GM20431 (cell line): Measurements from ENCODE around the gene GLG1.

Experiments used
- in situ Hi-C: fragments of 300-500 bp; cut with MseI, MboI; formaldehyde crosslinking; loops from one replicate; pipeline ENCODE4 v1.15.0; 2020; ENCODE audit warnings: low sequenced_read_pairs; ENCODE audit not compliant: unreplicated experiment

Gene GLG1

DNA sequence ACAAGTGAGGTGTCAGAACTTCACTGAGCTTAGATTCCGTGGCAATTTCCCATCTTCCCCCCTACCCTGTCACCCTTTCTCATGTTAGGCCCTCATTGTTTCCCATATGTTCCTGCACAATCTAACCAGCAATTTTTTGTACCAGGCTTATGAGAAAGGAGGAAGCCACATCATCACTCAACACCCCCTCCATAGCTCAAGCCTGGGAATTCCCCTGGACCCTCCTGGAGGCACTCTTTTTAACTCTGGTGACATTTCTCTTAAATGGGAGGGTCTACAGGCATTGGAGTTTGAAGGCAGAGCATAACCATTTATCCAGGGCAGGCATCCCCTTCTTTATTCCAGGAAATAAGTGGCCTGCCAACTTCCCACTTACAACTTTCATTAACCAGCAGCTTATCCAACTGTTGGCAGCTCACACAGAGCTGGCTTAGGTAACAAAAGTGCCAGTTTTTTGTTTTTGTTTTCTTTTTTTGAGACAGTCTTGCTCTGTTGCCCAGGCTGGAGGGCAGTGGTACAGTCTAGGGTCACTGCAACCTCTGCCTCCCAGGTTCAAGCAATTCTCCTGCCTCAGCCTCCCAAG lies 10.4 kb upstream of the GLG1 start:
- in situ Hi-C loops, result loop anchor here (25.0 kb wide), 1 partner anchor 305 kb away; no protein-coding TSS in a partner anchor

GRCh38 chr16:74611721-74612120 lies 4.8 kb upstream of the GLG1 start:
- in situ Hi-C loops, result loop anchor here (25.0 kb wide), 1 partner anchor 299 kb away; no protein-coding TSS in a partner anchor

DNA sequence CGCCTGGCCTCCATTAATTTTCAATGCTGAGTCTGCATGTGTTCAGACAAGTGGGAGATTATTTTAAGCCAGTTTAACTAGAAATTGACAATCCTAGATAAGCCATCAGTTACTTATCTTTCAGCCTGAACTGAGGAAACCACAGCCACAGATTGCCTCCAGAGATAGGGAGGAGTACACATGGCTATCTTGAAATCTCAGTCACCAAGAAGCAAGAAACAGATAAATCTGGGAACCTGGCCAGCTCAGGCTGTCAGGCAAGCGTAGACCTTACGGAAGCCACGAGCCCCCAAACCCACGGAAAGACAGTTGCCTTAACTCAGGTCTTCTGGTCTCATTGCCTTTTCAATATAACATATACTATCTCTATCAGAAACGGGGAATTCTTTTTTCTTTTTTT lies 2.0 kb upstream of the GLG1 start:
- in situ Hi-C loops, result loop anchor here (25.0 kb wide), 1 partner anchor 297 kb away; no protein-coding TSS in a partner anchor

DNA sequence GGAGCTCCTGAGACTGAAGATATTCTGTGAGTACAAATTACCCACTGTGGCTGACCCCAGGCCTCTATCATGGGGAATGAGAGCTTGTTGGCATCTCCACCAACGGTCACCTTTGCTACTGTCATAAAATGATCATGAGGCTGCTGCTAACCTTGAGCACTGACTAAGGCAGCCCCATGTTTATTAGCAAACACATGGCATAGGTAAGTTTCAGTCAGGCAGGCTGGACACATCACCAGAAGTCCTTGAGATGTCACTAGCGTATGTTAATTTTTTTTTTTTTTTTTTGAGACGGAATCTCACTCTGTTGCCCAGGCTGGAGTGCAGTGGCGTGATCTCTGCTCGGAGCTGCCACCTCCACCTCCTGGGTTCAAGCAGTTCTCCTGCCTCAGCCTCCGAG lies 1.5 kb upstream of the GLG1 start:
- in situ Hi-C loops, result loop anchor here (25.0 kb wide), 1 partner anchor 296 kb away; no protein-coding TSS in a partner anchor

DNA sequence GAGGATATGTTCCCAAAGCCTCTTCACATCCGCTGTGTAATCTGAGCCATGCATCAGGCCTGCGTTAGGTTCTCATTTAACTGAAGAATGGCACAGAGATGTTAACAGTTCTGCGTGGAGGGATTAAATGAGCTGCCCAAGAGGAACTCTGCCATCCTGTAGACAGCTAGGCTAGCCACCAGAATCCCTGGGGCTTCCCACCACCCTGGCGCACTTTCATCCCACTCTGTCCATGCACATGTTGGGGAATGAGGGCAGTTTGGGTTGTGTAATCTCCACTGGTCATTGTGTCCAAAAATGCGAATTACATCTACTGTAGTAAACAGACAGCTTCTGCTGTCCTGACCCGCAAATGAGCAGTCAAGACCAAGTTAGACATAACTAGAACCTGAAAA lies 1.0 kb upstream of the GLG1 start:
- in situ Hi-C loops, result loop anchor here (25.0 kb wide), 1 partner anchor 296 kb away; no protein-coding TSS in a partner anchor

- in situ Hi-C loops, result loop anchor here (25.0 kb wide), 1 partner anchor 295 kb away; no protein-coding TSS in a partner anchor
Observed at GRCh38 chr16:74607310-74607961, 522 bp upstream of the GLG1 start.

GRCh38 chr16:74605746-74606520 lies 981 bp downstream of the GLG1 start:
- in situ Hi-C loops, result loop anchor here (25.0 kb wide), 1 partner anchor 294 kb away; no protein-coding TSS in a partner anchor

DNA sequence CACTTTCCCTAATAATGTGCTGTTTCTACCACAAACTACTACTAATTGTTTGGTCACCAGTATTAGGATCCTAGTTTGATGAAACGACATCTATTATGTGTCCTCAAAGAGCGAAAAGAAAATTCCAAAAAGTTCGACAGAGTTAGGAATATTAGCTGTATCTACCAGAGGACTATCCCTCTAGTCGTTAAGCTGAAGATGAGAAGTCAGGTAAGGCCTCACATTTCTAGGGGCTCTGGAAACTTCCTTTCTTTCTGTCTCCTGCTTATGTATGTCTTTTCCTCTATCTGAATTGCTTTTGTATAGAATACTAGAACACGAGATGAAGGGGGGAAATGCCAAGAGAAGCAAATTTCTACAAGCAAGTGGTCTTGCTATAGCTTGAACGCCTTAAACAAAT lies 1.6 kb downstream of the GLG1 start:
- in situ Hi-C loops, result loop anchor here (25.0 kb wide), 1 partner anchor 293 kb away; no protein-coding TSS in a partner anchor

DNA sequence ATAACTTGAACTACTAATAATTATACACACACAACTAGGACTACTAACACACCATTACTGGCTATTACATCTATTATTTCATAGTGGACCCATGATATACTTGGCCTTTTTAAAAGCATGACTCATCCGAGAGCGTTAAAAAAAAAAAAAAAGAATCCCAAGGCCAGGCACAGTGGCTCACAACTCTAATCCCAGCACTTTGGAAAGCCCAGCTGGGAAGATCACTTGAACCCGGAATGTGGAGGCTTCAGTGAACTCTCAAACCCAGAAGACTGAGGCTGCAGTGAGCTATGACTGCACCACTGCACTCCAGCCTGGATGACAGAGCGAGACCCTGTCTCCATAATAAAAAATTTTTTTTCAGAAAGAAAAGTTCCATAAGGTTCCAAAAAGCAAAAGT lies 3.1 kb downstream of the GLG1 start:
- in situ Hi-C loops, result loop anchor here (25.0 kb wide), 1 partner anchor 292 kb away; no protein-coding TSS in a partner anchor

DNA sequence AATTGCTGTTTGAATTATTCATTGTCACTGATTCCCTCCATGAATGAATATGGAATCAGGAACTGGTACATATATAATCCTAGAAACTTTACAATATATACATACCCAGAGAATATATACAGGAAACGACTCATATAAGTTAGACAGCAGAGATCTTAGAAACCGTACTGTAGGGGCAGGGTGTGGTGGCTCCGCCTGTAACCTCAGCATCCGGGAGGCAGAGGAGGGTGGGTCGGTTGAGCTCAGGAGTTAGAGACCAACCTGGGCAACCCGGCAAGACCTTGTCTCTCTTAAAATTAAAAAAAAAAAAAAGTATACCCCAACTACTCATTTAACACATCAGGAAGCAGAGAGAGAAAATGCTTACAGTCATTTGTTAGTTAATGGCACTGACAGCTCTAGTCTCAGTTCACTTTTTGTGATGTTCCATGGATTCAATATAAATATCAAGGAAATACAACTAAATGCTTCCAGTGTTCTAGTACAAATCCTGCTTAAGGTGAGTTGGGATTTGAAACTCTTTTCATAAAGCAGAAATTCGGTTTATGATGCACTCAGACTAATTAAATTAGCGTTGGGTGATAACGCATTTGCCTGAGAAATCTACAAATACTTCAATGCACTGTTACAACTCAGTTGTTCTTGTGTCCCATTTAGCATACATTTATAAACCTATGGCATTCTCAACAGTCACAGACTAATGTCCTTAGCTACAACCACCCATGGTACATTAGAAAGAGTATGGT lies 5.6 kb downstream of the GLG1 start:
- in situ Hi-C loops, result loop anchor here (25.0 kb wide), 1 partner anchor 289 kb away; no protein-coding TSS in a partner anchor

GRCh38 chr16:74596586-74596985 lies 10.3 kb downstream of the GLG1 start:
- in situ Hi-C loops, result no loop called here

- in situ Hi-C loops, result no loop called here
Observed at GRCh38 chr16:74592847-74593246, 14.1 kb downstream of the GLG1 start.

DNA sequence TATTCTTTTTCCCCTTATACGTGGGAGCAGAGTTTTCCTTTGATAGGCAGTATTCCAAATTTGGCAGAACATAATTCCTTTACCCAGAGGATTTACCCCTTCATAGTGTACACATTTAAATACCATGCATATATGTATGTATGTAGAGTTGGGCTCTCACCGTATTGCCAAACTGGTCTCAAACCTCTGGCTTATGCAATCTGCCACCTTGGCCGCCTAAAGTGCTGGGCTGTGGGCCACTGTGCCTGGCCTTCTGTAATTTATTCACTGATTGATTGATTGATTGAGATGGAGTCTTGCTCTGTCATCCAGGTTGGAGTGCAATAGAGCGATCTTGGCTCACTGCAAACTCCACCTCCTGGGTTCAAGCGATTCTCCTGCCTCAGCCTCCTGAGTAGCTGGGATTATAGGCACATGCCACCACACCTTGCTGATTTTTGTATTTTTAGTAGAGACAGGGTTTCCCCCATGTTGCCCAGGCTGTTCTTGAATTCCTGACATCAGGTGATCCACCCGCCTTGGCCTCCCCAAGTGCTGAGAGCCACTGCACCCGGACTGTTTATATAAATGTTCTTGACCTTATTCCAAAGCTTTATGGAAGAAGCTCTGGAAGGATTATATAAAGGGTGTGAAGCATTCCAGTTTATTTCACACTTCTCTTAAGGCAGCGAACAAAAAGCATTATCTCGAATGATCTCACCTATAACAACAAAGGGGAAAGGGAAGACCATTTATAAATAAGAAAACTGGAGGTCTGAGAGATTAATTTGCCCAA lies 14.9 kb downstream of the GLG1 start:
- in situ Hi-C loops, result no loop called here

GRCh38 chr16:74586948-74587347 lies 20.0 kb downstream of the GLG1 start:
- in situ Hi-C loops, result no loop called here

DNA sequence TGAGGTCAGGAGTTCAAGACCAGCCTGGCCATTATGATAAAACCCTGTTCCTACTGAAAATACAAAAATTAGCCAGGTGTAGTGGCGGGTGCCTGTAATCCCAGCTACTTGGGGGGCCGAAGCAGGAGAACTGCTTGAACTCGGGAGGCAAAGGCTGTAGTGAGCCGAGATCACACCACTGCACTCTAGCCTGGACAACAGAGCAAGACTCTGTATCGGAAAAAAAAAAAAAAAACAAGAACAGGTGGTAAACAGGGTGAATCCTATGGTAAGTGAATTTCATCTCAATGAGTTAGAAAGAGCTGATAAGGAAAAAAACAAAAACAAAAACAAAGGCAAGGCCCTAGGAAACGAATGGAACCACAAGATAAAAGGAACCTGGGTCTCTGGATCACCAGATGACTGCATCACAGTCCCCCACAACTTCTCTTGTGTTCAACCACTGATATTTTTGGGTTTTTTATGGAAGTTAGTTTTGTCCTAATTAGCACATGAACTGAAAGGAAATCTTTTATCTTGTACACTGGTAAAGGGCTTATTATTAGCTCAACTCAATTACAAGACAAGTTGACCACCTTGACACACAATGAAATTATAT lies 21.0 kb downstream of the GLG1 start:
- in situ Hi-C loops, result no loop called here

DNA sequence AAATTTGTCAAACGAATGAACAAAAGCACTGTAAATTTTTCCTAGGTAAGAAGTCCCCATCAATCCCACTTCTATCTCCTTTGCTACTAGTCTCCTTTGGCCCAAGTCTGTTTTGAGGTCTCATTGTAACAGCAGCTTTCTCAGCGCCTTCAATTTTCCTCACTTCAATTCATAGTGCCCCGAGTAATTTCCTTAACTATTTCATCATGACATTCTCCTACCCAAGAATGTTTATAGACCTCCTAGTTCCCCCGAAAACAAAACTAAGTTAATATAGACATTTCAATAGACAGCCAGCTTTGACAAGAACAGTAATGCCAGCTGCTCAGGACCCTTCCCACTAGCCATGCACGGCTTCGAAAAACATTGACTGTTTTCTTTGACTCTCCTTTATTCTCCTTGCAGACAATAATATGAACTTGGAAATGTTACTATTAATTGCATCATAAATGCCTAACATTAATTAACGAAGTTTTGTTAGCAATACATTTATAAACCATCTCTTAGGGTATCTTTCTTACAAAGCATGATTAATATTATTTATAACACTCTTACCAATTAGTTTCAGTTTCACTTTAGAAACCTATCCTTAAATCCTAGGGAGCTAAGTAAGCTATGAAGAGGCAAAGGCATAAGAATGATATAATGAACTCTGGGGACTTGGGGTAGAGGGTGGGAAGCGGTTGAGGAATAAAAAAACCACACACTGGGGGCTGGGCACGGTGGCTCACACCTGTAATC lies 22.8 kb downstream of the GLG1 start:
- in situ Hi-C loops, result no loop called here

DNA sequence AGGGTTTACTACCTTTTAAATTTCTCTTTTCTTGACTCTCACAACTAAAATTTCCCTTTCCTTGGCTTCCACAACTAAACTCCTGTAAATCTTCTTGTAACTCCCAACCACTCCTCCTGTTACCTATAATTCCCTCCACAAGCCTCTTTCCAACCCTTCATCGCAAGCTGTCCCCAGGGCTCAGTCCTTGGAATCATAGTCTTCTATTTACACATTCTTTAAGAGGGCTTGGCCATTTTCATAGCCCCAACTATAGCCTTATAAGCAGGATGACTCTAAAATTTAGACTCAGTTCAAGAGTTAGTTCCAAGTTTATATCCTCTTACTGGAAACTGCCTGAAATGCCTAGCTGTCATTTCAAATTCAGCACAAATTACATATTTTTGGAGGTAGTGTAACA lies 23.9 kb downstream of the GLG1 start:
- in situ Hi-C loops, result no loop called here

DNA sequence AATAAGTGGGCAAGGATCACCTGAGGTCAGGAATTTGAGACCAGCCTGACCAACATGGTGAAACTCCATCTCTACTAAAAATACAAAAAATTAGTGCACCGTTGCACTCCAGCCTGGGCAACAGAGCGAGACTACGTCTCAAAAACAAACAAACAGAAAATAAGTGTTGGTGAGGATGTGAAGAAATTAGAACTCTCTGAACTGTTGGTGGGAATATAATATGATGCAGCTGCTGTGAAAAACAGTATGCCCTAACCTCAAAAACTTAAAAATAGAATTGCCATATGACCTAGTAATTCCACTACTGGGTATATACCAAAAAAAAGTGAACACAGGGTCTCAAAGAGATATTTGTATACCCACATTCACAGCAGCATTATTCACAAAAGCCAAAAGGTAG lies 26.1 kb downstream of the GLG1 start:
- in situ Hi-C loops, result no loop called here
